Right kidney (tissue), 9 donors: ENCODE data around the gene PGBD1.

ENCODE experiments used
- DNase-seq: peaks from one replicate; pipeline ENCODE4 v3.0.0-alpha.2; 2016
- long read RNA-seq, 8 donors: transcript quantifications; one replicate each; lab custom pipeline, GENCODE V29; 2026

The PGBD1 gene, protein sequence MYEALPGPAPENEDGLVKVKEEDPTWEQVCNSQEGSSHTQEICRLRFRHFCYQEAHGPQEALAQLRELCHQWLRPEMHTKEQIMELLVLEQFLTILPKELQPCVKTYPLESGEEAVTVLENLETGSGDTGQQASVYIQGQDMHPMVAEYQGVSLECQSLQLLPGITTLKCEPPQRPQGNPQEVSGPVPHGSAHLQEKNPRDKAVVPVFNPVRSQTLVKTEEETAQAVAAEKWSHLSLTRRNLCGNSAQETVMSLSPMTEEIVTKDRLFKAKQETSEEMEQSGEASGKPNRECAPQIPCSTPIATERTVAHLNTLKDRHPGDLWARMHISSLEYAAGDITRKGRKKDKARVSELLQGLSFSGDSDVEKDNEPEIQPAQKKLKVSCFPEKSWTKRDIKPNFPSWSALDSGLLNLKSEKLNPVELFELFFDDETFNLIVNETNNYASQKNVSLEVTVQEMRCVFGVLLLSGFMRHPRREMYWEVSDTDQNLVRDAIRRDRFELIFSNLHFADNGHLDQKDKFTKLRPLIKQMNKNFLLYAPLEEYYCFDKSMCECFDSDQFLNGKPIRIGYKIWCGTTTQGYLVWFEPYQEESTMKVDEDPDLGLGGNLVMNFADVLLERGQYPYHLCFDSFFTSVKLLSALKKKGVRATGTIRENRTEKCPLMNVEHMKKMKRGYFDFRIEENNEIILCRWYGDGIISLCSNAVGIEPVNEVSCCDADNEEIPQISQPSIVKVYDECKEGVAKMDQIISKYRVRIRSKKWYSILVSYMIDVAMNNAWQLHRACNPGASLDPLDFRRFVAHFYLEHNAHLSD
- long read RNA-seq, donor 1, partial matches to known transcripts: 12 of 12 reads
- long read RNA-seq, donor 1, other reads (novel, unspliced or antisense): 0 of 12 reads
- long read RNA-seq, donor 2, partial matches to known transcripts: 0 of 1 reads
- long read RNA-seq, donor 2, other reads (novel, unspliced or antisense): 0 of 1 reads
- long read RNA-seq, donor 3: 0 reads
- long read RNA-seq, donor 4: 0 reads
- long read RNA-seq, donor 5, partial matches to known transcripts: 0 of 1 reads
- long read RNA-seq, donor 5, other reads (novel, unspliced or antisense): 0 of 1 reads
- long read RNA-seq, donor 6: 0 reads
- long read RNA-seq, donor 7, partial matches to known transcripts: 0 of 2 reads
- long read RNA-seq, donor 7, other reads (novel, unspliced or antisense): 0 of 2 reads
- long read RNA-seq, donor 8: 0 reads

DNA sequence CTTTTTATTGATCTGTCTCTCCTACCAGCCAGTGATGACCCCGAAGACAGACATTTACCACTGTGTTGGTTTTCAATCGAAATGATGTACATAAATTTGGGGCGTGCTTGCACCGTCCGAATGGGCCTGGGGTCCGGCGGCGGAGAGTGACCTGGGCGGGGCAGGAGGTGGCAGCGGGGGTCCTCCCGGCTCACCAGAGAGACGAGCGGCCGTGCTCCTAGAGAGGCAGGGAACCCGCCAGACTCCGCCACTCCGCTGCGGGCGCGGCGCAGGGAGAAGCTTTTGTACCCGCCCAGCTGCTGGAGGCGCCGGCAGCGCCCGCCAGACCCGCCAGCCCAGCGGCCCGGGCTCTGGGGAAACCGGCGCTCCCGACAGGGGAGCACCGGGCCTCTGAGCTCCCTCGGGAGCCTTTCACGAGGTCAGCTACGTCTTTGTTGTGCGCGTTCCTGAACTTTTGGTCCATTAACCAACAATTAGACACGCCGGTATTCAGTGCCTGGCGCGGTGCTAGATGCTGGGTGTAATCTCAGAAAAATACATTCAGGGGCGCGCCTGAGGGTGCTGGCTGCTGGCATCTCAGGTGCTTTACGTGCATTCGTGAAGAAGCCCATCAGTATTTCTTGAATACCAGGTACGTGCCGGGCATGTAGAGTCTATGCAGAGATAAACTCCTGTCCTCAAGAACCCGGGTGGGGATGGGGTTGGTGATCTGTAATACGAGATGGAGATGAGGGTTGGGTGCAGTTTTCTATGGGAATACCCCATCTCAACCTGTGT lies at the start of gene PGBD1:
TSS of gene PGBD1 (plus strand) at position 285 of the 777 bp plus-strand sequence. CDS start 2,242 bp downstream, outside the sequence.
- DNase-seq: peak; percentile 80

- no peak for DNase-seq
Measured at GRCh38 chr6:28232785-28233184, 48.6 kb upstream of the PGBD1 start.

DNA sequence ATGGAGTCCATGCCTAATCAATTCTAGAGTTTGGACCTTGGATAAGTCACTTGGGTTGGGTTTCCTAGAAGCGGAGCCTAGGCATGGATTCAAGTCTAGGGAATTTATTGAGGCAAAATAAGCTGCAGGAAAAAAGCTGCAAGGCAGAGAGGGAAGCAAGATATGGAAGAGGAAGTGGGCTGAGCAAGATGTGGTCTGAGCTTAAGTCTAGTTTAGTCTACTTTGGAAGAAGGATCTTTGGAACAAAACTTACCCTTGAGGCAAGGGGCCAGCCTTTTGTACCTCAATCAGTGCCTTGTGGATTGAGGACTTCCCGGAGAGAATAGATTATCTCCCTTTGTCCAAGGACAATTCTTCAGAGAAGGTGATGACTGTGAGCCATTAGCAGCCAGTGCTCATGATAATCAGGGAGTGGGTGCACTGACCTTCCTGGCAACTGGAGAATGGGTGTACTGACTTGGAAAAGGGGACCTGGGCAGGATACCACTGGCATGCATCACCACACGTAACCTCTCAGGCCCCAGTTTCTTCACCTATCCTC lies 45.4 kb upstream of the PGBD1 start:
- no peak for DNase-seq

GRCh38 chr6:28239636-28240035 lies 41.7 kb upstream of the PGBD1 start:
- DNase-seq: no peak

DNA sequence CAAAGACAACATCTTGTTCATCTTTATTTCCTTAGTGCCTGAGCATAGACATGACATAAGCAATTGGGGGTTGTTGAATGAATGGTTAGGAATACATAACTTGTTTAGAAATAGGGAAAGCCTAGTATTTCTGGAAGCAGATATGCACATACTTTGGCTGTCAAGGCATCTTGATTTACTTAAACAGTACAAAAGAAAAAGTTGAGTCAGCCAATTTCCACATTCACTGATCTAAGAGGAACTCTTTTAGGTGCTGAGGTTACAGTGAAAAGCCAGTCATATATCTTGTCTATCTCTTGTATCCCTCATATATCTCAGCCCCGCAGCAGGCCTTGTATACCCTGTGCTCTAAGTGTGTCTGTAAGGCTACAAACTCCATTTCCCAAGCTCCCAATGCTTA lies 40.9 kb upstream of the PGBD1 start:
- DNase-seq: no peak

GRCh38 chr6:28243946-28244345 lies 37.4 kb upstream of the PGBD1 start:
- DNase-seq: no peak

- DNase-seq: no peak
Measured at GRCh38 chr6:28245206-28245941, 36.0 kb upstream of the PGBD1 start.

GRCh38 chr6:28248916-28249315 lies 32.5 kb upstream of the PGBD1 start:
- DNase-seq: no peak

GRCh38 chr6:28250747-28251146 lies 30.6 kb upstream of the PGBD1 start:
- DNase-seq: no peak

DNA sequence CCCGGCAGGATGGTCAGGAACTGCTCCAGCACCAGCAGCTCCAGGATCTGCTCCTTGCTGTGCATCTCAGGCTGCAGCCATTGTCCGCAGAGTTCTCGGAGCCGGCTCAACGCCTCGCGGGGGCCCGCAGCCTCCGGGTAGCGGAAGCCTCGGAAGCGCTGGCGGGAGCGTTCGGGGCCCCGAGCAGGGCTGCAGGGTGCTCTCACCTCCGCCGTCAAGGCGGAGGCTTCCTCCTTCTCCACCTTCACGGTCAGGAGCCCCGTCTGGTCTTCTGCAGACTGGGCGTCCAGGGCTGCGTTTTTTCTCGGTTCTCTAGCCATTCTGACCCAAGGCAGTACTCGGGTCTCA lies 29.7 kb upstream of the PGBD1 start:
- no peak for DNase-seq

DNA sequence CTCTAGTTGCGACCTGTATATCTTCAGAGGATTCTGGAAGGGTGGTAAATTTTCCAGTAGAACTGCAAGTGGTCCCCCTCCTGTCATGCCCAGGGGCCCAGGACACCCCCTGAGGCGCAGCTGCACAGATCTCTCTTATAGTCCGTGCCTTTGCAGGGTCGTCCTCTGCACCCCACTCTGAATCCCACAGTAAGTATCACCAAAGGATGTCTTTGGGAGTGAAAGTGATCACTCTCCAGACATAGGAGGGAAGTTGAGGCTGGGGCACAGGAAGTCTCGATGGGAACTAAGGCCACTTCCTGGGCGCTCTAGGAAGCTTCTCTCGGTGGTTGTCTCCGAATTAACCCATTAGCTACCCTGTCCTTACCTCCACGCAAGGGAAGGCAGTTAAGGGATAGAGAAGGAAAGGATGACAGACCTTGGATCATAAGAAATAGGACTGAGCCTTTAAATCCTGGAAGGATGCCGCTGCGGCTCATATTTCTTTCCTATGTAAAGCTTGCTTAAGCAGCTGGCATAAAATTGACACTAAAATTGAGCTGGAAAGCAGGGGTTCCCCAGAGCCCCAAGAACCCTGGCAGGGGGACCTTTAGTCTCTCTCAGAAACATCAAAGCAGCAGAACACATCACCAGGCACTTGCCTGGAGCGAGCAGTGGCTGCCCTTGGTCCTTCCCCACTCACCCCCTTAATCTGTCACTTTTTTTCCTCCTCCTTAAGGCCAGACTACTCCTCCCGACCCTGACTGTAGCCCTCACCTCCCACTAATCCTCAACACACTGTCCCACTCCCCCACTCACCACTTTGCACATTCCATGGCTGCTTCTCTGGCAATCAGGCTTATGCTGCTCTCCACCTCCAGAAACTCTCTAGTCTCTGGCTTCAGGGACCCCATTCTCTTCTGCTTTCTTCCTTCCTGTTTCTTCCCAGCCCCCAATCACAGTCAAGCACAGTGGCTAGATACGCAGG lies 29.1 kb upstream of the PGBD1 start, which contains the start of gene ZKSCAN4:
TSS of gene ZKSCAN4 (minus strand) at position 261 of the 967 bp plus-strand sequence. CDS start 289 bp downstream, outside the sequence.
- peak; percentile 75 for DNase-seq

DNA sequence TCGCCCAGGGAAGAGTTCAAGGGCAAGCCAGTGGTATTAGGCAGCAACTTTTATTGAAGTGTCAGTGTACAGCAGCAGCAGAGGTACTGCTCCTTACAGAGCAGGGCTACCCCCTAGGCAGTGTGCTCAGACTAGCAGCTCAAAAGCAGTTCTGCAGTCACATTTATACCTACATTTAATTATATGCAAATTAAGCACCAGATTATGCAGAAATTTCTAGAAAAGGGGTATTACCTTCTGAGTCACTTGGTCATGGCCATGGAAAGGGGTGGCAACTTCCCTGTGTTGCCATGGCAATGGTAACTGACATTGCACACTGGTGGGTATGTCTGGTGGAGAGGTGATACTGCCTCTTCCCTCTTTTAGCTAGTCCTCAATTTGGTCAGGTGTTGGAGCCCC lies 27.3 kb upstream of the PGBD1 start:
- no peak for DNase-seq

- no peak for DNase-seq
Measured at GRCh38 chr6:28257042-28257441, 24.3 kb upstream of the PGBD1 start.

DNA sequence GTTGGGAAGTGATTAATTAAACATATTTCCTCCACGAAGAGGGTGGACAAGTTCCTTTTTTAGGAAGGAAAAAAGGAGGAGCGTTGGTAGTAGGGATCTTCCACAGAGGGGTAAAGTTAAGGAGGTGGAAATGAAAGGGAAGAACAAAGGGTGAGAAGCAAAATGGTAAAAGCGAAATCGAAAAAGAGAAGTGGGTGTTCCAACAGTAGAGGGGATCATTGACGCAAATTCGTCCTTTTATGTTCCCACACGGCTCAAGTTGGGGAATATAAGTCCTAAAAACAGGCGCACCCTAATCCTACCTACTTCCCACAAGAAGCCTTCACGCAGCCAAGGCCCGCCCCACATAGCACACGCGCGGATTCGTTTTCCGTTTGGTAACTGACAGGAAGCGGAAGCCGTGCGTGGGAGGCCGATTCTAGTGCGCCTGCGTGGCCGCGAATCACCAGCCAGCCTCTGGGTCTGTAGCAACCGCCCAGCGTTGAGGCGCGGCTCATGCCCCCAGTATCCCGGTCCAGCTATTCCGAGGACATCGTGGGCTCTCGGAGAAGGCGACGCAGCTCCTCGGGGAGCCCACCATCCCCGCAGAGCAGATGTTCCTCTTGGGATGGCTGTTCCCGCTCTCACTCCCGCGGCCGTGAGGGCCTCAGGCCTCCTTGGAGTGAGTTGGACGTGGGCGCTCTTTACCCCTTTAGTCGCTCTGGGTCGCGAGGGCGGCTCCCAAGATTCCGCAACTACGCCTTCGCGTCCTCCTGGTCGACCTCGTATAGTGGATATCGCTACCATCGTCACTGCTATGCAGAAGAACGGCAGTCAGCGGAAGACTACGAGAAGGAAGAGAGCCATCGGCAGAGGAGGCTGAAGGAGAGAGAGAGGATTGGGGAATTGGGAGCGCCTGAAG lies 22.2 kb upstream of the PGBD1 start, which contains the start of gene NKAPL:
TSS of gene NKAPL (plus strand) at position 421 of the 901 bp plus-strand sequence. CDS start at position 496, 75 bp downstream.
- peak; percentile 69 for DNase-seq

DNA sequence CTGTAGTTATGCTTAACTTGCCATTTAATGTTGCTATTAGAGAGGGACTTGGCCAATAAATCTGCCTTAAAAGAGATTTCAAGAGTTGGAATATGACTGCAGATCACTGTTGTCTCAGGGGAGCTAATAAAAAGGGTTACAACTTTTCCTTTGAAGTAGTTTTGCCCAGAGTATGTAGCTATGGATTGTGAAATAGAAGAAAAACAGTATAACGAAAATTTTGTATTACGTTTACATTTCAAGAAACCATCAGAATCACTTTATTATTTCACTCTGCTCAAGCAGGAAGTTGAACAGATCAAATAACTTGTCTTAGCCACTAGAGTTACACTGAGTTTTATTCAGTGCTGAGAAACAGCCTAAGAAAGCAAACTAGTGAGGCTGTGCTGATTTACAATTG lies 17.4 kb upstream of the PGBD1 start:
- no peak for DNase-seq

- DNase-seq: no peak
Measured at GRCh38 chr6:28264834-28265401, 16.5 kb upstream of the PGBD1 start.

DNA sequence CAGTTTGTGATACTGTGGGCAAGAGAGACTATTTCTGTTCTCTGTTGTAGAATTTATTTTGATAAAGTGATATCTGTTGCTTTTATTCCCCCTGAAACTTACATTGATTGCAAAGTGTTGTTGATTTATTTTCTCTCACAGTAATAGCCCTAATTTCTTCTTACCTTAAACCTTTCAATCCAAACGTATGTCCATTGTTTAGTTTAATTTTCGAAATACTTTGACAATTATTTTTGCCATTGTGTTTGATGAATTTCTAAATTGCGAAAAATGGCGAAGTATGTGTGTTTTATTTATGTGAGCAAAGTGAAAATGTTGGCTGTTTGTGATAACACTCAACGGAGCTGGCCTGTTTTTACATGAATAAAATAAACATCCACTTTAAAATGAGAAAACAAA lies 14.8 kb upstream of the PGBD1 start:
- no peak for DNase-seq
